WTC11 (cell line): ENCODE results near the gene OLFM1. TPM values are rescaled to one million over a fixed set of nuclear protein-coding genes. Genes with fewer than 3 reads are reported as not detected.

Experiments
- ATAC-seq: fragments of 200-7000 bp; cut with Tn5 transposase; 2 replicates; pipeline ENCODE4 v1.10.0; 2021; ENCODE audit warnings: mild to moderate bottlenecking, moderate library complexity
- CTCF ChIA-PET: fragments of 300-600 bp; sonication (Branson Sonifier 250); formaldehyde crosslinking; loops from one replicate; lab custom pipeline; 2021; ENCODE audit warnings: antibody characterized with exemption; lab: Charles Lee
- POLR2A ChIA-PET: fragments of 350-600 bp; sonication (Branson Sonifier 250); formaldehyde crosslinking; loops from one replicate; lab custom pipeline; 2021; ENCODE audit warnings: antibody characterized with exemption; lab: Charles Lee
- DNase-seq: peaks from one replicate; pipeline ENCODE4 v3.0.0; 2021; ENCODE audit warnings: low spot score
- H3K27ac Mint-ChIP-seq: 2 replicates; pipeline ENCODE4 v1.8.0; 2021; ENCODE audit warnings: mixed read lengths
- H3K27me3 Mint-ChIP-seq: 2 replicates; pipeline ENCODE4 v1.8.0; 2021; ENCODE audit warnings: low read depth, mild to moderate bottlenecking, moderate library complexity, mixed read lengths
- H3K36me3 Mint-ChIP-seq: 2 replicates; pipeline ENCODE4 v1.8.0; 2021; ENCODE audit warnings: mixed read lengths
- H3K4me1 Mint-ChIP-seq: 2 replicates; pipeline ENCODE4 v1.8.0; 2022; ENCODE audit warnings: mixed read lengths
- H3K4me3 Mint-ChIP-seq: 2 replicates; pipeline ENCODE4 v1.8.0; 2021; ENCODE audit warnings: mild to moderate bottlenecking, moderate library complexity, mixed read lengths
- H3K9me3 Mint-ChIP-seq: 2 replicates; pipeline ENCODE4 v1.8.0; 2021; ENCODE audit warnings: mixed read lengths
- ATF1 ChIP-seq: sonication (generic); formaldehyde crosslinking; IDR thresholded peaks from 2 replicates; pipeline ENCODE4 v1.8.1; 2023; ENCODE audit warnings: mild to moderate bottlenecking, moderate library complexity, missing genetic modification reagents
- ATF2 ChIP-seq: sonication (generic); formaldehyde crosslinking; IDR thresholded peaks from 2 replicates; pipeline ENCODE4 v1.8.1; 2022; ENCODE audit warnings: low read depth, missing genetic modification reagents, borderline replicate concordance
- FOXP4 ChIP-seq: sonication (generic); formaldehyde crosslinking; IDR thresholded peaks from 2 replicates; pipeline ENCODE4 v1.8.0; 2022; ENCODE audit warnings: mild to moderate bottlenecking, missing genetic modification reagents
- GRHL2 ChIP-seq: fragments of 250-450 bp; sonication (Bioruptor Pico); IDR thresholded peaks from 2 replicates; pipeline ENCODE4 v1.8.0; 2022; ENCODE audit warnings: mild to moderate bottlenecking, moderate library complexity; ENCODE audit not compliant: insufficient replicate concordance, severe bottlenecking
- MAX ChIP-seq: sonication (generic); formaldehyde crosslinking; IDR thresholded peaks from 2 replicates; pipeline ENCODE4 v1.8.0; 2022; ENCODE audit warnings: mild to moderate bottlenecking, missing genetic modification reagents
- NR2C2 ChIP-seq: sonication (generic); formaldehyde crosslinking; IDR thresholded peaks from 2 replicates; pipeline ENCODE4 v1.8.0; 2022; ENCODE audit warnings: mild to moderate bottlenecking, missing genetic modification reagents
- PRRX2 ChIP-seq: fragments of 250-450 bp; sonication (Bioruptor Pico); IDR thresholded peaks from 2 replicates; pipeline ENCODE4 v1.8.0; 2021; ENCODE audit warnings: mild to moderate bottlenecking
- TCF7 ChIP-seq: sonication (generic); formaldehyde crosslinking; IDR thresholded peaks from 2 replicates; pipeline ENCODE4 v1.8.0; 2022; ENCODE audit warnings: mild to moderate bottlenecking, low read depth, missing genetic modification reagents, moderate library complexity
- TEAD1 ChIP-seq: sonication (generic); formaldehyde crosslinking; IDR thresholded peaks from 2 replicates; pipeline ENCODE4 v1.8.0; 2022; ENCODE audit warnings: mild to moderate bottlenecking, missing genetic modification reagents
- TP53 ChIP-seq: sonication (generic); formaldehyde crosslinking; IDR thresholded peaks from 2 replicates; pipeline ENCODE4 v1.8.1; 2023; ENCODE audit warnings: mild to moderate bottlenecking, missing genetic modification reagents
- ZNF121 ChIP-seq: sonication (generic); formaldehyde crosslinking; IDR thresholded peaks from 2 replicates; pipeline ENCODE4 v1.8.0; 2023; ENCODE audit warnings: missing genetic modification reagents
- ZNF138 ChIP-seq: sonication (generic); formaldehyde crosslinking; conservative IDR thresholded peaks from 2 replicates; pipeline ENCODE4 v1.8.1; 2022; ENCODE audit warnings: mild to moderate bottlenecking, moderate library complexity, missing genetic modification reagents
- ZNF232 ChIP-seq: sonication (generic); formaldehyde crosslinking; IDR thresholded peaks from 2 replicates; pipeline ENCODE4 v1.8.0; 2022; ENCODE audit warnings: mild to moderate bottlenecking, missing genetic modification reagents
- ZNF281 ChIP-seq: sonication (generic); formaldehyde crosslinking; IDR thresholded peaks from 2 replicates; pipeline ENCODE4 v1.8.0; 2023; ENCODE audit warnings: mild to moderate bottlenecking, missing genetic modification reagents
- ZNF396 ChIP-seq: fragments of 250-450 bp; sonication (Bioruptor Pico); IDR thresholded peaks from 2 replicates; pipeline ENCODE4 v1.8.0; 2021; ENCODE audit warnings: mild to moderate bottlenecking, moderate library complexity, borderline replicate concordance
- ZNF423 ChIP-seq: fragments of 250-450 bp; sonication (Bioruptor Pico); IDR thresholded peaks from 2 replicates; pipeline ENCODE4 v2.1.2; 2022; ENCODE audit warnings: mild to moderate bottlenecking, moderate library complexity
- total RNA-seq: library from RNA; stranded (reverse); gene quantifications from 3 replicates; pipeline ENCODE4 v1.2.3, GENCODE V29; 2021
- TF ChIP-seq, protein P1 (sequence below): sonication (generic); formaldehyde crosslinking; IDR thresholded peaks from 2 replicates; pipeline ENCODE4 v1.8.0; 2022; ENCODE audit warnings: missing genetic modification reagents

The OLFM1 gene
- total RNA-seq, 1 experiment from 2014 or later = 37.6 TPM

- TF ChIP-seq ZNF232 (CRISPR knock-in tag) = no peak
- no peak for TF ChIP-seq ZNF423 (CRISPR knock-in tag)
- TF ChIP-seq TEAD1 (CRISPR knock-in tag) = no peak
- no peak for TF ChIP-seq TCF7 (CRISPR knock-in tag)
- TF ChIP-seq ZNF138 = no peak
- no peak for TF ChIP-seq MAX (CRISPR knock-in tag)
- TF ChIP-seq ZNF396 (CRISPR knock-in tag) = no peak
- TF ChIP-seq, protein P1, sequence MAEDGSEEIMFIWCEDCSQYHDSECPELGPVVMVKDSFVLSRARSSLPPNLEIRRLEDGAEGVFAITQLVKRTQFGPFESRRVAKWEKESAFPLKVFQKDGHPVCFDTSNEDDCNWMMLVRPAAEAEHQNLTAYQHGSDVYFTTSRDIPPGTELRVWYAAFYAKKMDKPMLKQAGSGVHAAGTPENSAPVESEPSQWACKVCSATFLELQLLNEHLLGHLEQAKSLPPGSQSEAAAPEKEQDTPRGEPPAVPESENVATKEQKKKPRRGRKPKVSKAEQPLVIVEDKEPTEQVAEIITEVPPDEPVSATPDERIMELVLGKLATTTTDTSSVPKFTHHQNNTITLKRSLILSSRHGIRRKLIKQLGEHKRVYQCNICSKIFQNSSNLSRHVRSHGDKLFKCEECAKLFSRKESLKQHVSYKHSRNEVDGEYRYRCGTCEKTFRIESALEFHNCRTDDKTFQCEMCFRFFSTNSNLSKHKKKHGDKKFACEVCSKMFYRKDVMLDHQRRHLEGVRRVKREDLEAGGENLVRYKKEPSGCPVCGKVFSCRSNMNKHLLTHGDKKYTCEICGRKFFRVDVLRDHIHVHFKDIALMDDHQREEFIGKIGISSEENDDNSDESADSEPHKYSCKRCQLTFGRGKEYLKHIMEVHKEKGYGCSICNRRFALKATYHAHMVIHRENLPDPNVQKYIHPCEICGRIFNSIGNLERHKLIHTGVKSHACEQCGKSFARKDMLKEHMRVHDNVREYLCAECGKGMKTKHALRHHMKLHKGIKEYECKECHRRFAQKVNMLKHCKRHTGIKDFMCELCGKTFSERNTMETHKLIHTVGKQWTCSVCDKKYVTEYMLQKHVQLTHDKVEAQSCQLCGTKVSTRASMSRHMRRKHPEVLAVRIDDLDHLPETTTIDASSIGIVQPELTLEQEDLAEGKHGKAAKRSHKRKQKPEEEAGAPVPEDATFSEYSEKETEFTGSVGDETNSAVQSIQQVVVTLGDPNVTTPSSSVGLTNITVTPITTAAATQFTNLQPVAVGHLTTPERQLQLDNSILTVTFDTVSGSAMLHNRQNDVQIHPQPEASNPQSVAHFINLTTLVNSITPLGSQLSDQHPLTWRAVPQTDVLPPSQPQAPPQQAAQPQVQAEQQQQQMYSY = no peak
- no peak for TF ChIP-seq FOXP4 (CRISPR knock-in tag)
- no peak for TF ChIP-seq NR2C2 (CRISPR knock-in tag)
- TF ChIP-seq TP53 (CRISPR knock-in tag) = no peak
- TF ChIP-seq ZNF121 (CRISPR knock-in tag) = no peak
- no peak for TF ChIP-seq ZNF281 (CRISPR knock-in tag)
- TF ChIP-seq GRHL2 (CRISPR knock-in tag) = no peak
- TF ChIP-seq ATF2 = no peak
- TF ChIP-seq ATF1 (CRISPR knock-in tag) = no peak
- TF ChIP-seq PRRX2 (CRISPR knock-in tag) = no peak
- no peaks in the 10 kb centered on the region for H3K27me3 Mint-ChIP-seq
- ChIA-PET CTCF (interaction anchor here (0.6 to 1.3 kb wide), 2 partner anchors 354 to 435 kb away, joined by 3 read pairs; no protein-coding TSS in a partner anchor), POLR2A (no interaction called here)
- H3K9me3 Mint-ChIP-seq = no peaks in the 10 kb centered on the region
- H3K4me3 Mint-ChIP-seq = no peak overlapping the region
- ATAC-seq (no peak), DNase-seq (no peak)
- no peak overlapping the region for H3K27ac Mint-ChIP-seq
- H3K36me3 Mint-ChIP-seq = no peaks in the 10 kb centered on the region
- H3K4me1 Mint-ChIP-seq = no peaks in the 10 kb centered on the region; the same call in 1 of the 2 replicates
These were observed 44.1 kb upstream of the OLFM1 start for GRCh38 chr9:135043345-135043744.
